PFSK-1 (cell line): ENCODE results near the gene AAK1.
A peak's percentile ranks its signal among the peaks of the same experiment; 100 is the strongest.

Experiments used
- POLR2AphosphoS5 ChIP-seq: IDR thresholded peaks from 2 replicates; pipeline ENCODE4 v1.6.1; 2012; ENCODE audit warnings: low read depth, mild to moderate bottlenecking, control low read depth, low read length, moderate library complexity
- SIN3A ChIP-seq: IDR thresholded peaks from 2 replicates; pipeline ENCODE4 v1.6.1; 2012; ENCODE audit warnings: mild to moderate bottlenecking, low read length, moderate library complexity, borderline replicate concordance; ENCODE audit not compliant: insufficient read depth
- TAF1 ChIP-seq: IDR thresholded peaks from 2 replicates; pipeline ENCODE4 v1.6.1; 2012; ENCODE audit warnings: low read length, control low read depth, borderline replicate concordance; ENCODE audit not compliant: insufficient read depth

DNA sequence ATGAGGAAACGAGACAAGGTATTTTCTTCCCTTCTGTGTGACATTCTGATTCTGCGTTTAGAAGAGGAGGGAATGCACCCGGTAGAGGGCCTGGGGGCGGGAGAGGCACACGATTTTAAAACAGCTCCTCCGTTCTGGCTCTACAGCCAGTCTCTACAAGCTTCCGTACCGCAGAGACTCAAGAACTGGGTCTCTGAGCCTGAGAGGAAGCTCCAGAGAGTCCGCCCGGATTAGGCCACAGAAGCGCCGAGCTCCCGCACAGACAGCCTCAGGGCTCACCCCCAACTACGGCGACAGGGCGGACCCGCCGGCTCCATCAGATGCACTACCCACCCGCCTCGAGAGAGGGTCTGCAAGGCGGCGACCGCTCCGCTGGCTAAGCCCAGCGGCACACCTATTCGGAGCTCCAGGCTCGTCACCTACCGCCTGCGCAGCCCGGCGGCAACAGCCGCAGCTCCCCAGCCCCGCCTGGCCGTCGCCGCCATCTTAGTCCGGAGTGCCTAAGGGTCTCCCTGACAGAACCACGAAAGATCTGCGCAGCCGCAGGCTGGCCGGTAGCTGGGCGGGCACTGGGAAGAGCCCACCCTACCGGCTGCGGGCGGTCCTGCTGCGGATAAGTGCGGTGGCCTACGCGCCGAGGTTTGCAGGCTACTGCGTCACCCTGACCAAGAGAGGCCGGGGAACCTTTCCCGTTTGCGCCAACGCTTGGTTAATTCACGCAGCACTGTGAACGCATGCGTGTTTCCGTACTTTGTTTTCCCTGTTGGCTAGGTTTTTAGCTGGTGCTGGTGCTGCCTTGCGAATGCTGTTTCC is 206.4 kb downstream of the AAK1 start, which contains the start of gene NFU1:
- TF ChIP-seq POLR2AphosphoS5 (peak; percentile 95), TAF1 (peak; percentile 87), SIN3A (0 out of 2 replicates have a peak, but pooled peaks have one; percentile 60)
